Hepatocyte (in vitro differentiated cells): Measurements from ENCODE around the gene PHF14.

Experiments used
- EZH2 ChIP-seq: fragments of 200-600 bp; sonication (generic); IDR thresholded peaks from 2 replicates; pipeline ENCODE4 v1.6.1; 2016; ENCODE audit warnings: antibody characterized with exemption, mild to moderate bottlenecking, borderline replicate concordance
- EZH2phosphoT487 ChIP-seq: fragments of 200-600 bp; sonication (generic); IDR thresholded peaks from one replicate; pipeline ENCODE4 v1.6.1; 2018; ENCODE audit warnings: antibody characterized with exemption, mild to moderate bottlenecking, low read depth, moderate library complexity; ENCODE audit not compliant: unreplicated experiment, severe bottlenecking
- TF ChIP-seq, protein P1 (sequence below): fragments of 200-600 bp; sonication (generic); IDR thresholded peaks from 2 replicates; pipeline ENCODE4 v1.5.1; 2016; ENCODE audit warnings: antibody characterized with exemption, mild to moderate bottlenecking; ENCODE audit not compliant: poor library complexity

DNA sequence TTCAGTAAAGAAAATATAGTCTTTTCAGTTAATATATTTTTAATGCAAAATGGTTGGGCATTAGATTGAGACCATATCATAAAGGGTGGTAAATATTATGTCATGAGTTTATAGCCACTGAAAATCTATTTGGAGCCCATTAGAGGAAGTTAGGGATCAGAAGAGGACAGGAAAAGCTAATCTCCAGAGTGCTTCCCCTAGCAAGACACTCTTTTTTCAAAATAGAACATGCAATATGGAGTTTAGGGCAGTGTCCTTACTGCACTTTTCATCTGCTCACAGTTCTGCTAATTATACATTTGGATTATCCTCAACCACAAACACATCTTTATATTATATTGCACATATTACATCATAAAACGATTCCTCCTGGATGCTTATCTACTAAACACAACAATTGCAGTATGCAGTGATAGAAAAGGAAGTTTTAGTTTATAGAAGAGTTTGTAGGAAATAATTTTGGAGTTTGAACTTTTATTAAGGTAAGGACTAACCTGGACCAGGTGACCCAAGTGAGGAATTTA is 159.8 kb downstream of the PHF14 start:
- TF ChIP-seq, protein P1, sequence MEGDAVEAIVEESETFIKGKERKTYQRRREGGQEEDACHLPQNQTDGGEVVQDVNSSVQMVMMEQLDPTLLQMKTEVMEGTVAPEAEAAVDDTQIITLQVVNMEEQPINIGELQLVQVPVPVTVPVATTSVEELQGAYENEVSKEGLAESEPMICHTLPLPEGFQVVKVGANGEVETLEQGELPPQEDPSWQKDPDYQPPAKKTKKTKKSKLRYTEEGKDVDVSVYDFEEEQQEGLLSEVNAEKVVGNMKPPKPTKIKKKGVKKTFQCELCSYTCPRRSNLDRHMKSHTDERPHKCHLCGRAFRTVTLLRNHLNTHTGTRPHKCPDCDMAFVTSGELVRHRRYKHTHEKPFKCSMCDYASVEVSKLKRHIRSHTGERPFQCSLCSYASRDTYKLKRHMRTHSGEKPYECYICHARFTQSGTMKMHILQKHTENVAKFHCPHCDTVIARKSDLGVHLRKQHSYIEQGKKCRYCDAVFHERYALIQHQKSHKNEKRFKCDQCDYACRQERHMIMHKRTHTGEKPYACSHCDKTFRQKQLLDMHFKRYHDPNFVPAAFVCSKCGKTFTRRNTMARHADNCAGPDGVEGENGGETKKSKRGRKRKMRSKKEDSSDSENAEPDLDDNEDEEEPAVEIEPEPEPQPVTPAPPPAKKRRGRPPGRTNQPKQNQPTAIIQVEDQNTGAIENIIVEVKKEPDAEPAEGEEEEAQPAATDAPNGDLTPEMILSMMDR = no peak
- TF ChIP-seq EZH2 (no peak), EZH2phosphoT487 (no peak)
